GM21717 (cell line): ENCODE measurements around the gene ANKRD62.

ENCODE experiments used
- ATAC-seq: cut with Tn5 transposase; IDR thresholded peaks from one replicate; pipeline ENCODE4 v1.9.1; 2021; ENCODE audit warnings: mild to moderate bottlenecking, moderate library complexity; ENCODE audit not compliant: unreplicated experiment

The ANKRD62 gene

GRCh38 chr18:12165038-12165768 lies 71.6 kb downstream of the ANKRD62 start:
- ATAC-seq: no peak
